ENCODE results near the gene TTC4.
A peak's percentile ranks its signal among the peaks of the same experiment; 100 is the strongest.

TTC4 gene

GRCh38 chr1:54750596-54750995 is 34.9 kb downstream of the TTC4 start:
- DNase-seq (ENCODE audit: low spot score): no peak

DNA sequence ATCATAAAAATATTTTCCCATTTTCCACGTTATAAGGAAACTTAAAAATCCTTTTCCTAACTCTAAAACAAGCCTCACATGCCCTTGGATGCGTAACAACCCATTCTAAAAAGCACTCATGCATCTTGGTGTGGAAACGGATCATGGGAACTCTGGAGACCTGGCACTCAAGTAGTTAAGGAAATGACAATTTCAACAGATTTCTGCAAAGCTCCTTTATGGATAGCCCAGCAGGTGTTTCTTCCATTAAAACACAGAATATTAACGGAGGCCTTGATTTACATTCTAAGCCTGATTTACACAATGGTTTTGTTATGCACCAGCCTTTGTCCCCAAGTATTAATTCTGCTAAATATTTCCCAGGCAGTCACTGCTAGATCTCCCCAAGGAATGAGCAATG is 35.8 kb downstream of the TTC4 start:
- DNase-seq (ENCODE audit: low spot score): no peak

DNA sequence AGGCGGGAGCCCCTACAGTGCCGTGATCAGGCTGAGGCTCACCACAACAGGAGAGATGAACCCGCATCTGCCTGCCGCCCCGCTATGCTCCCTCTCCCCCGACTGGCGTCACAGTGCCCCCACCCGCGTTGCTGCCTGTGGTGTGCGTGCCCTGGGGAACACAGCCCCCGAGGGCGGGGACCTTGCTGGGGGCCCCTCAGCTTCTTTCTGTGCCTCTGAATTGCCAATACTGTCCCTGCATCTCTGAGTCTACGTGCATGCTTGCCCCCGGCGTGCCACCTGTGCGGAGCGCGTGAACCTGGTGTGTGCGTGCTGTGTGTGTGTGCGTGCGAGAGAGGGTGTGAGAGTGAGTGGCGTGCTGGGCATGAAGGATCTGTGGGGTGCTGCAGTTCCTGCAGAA is 38.4 kb downstream of the TTC4 start:
- DNase-seq (ENCODE audit: low spot score): no peak

GRCh38 chr1:54754486-54755285 is 39.0 kb downstream of the TTC4 start:
- DNase-seq (ENCODE audit: low spot score): no peak

GRCh38 chr1:54757833-54758232 is 42.2 kb downstream of the TTC4 start:
- no peak for DNase-seq (ENCODE audit: low spot score)

- DNase-seq (ENCODE audit: low spot score): no peak
These were observed 43.2 kb downstream of the TTC4 start for GRCh38 chr1:54758678-54759348.

GRCh38 chr1:54763816-54764132 is 48.1 kb downstream of the TTC4 start:
- no peak for DNase-seq (ENCODE audit: low spot score)

GRCh38 chr1:54764133-54764921 is 48.7 kb downstream of the TTC4 start, which contains the start of gene PARS2:
PARS2 (minus strand) TSS chr1:54764523; CDS start chr1:54759161, 5,362 bp downstream.
- peak; percentile 97 for DNase-seq (ENCODE audit: low spot score)

GRCh38 chr1:54764922-54765561 is 49.4 kb downstream of the TTC4 start:
- DNase-seq (ENCODE audit: low spot score): no peak

DNA sequence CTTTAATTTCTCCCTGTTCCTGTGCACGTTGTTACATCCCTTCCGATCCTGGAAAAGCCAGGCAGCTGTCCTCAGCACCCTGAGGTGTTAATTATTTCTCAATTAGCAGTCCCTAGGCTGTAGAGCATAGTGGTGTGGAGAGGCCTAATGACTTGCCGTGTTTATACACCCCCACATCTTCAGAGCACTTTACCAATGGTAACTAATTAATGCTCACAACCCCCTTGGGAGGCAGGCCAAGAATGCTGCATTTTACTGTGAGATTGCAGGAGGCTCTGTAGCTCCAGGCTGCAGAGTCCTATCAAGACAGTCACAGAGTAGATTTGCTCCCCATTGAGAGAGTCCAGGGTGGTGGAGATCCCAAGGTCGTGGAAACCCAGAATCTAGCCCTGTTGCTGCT is 51.1 kb downstream of the TTC4 start:
- DNase-seq (ENCODE audit: low spot score): no peak

- no peak for DNase-seq (ENCODE audit: low spot score)
These were observed 51.9 kb downstream of the TTC4 start for GRCh38 chr1:54767526-54767925.

GRCh38 chr1:54768093-54768492 is 52.4 kb downstream of the TTC4 start:
- DNase-seq (ENCODE audit: low spot score): no peak

DNA sequence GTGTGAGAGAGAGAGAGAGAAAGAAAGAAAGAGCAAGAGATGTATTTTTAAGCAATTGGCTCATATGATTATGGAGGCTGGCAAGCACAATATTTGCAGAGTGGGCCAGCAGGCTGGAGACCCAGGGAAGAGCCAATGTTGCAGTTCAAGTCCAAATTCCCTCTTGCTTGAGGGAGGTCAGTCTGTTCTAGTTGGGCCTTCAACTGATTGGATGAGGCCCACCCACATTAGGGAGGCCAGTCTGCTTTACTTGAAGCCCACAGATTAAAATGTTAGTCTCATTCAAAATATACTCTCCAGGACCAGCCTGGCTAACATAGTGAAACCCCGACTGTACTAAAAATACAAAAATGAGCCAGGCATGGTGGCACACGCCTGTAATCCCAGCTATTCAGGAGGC is 57.3 kb downstream of the TTC4 start:
- DNase-seq (ENCODE audit: low spot score): no peak

GRCh38 chr1:54774820-54775498 is 59.3 kb downstream of the TTC4 start:
- peak; percentile 87 for DNase-seq (ENCODE audit: low spot score)

GRCh38 chr1:54775828-54776721 is 60.4 kb downstream of the TTC4 start:
- DNase-seq (ENCODE audit: low spot score): peak; percentile 74

DNA sequence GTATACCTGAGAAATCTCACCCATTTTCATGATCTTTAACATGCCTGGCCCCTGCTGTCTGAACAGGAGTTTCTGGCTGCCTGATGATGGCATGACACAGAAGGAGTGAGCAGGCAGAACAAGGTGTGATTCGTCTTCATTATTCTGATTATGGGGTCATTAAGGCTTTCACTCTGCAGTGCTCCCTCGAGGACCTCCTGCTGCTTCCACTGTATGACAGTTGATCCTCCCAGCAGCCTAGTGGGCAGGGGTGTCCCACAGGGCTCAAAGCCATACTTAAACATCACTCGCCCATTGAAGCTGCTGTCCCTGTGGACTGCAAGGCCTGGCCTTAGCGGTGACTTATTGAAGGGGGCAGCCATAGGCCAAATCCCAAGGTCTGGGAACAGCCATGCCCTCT is 61.4 kb downstream of the TTC4 start:
- DNase-seq (ENCODE audit: low spot score): no peak

- DNase-seq (ENCODE audit: low spot score): no peak
These were observed 61.8 kb downstream of the TTC4 start for GRCh38 chr1:54777431-54777830.

- no peak for DNase-seq (ENCODE audit: low spot score)
These were observed 65.5 kb downstream of the TTC4 start for GRCh38 chr1:54781023-54781723.

GRCh38 chr1:54782156-54782555 is 66.5 kb downstream of the TTC4 start:
- DNase-seq (ENCODE audit: low spot score): no peak

GRCh38 chr1:54782588-54782987 is 66.9 kb downstream of the TTC4 start:
- no peak for DNase-seq (ENCODE audit: low spot score)
